Activated CD4-positive, alpha-beta T cell treated with anti-CD3 and anti-CD28 coated beads, Interleukin-10, Interleukin-2, amounts not matched to agents 100 ng/mL and 50 ng/mL, durations not matched to agents 16 hours and 8 hours (primary cell): ENCODE measurements around the gene SORBS1.

ENCODE experiments used
- DNase-seq: peaks from one replicate; pipeline ENCODE4 v3.0.0-alpha.2; 2020

Gene SORBS1

GRCh38 chr10:95282107-95282506 lies 279.1 kb downstream of the SORBS1 start:
- DNase-seq = no peak

GRCh38 chr10:95281206-95281605 lies 280.0 kb downstream of the SORBS1 start:
- no peak for DNase-seq

GRCh38 chr10:95280637-95281036 lies 280.5 kb downstream of the SORBS1 start:
- DNase-seq = no peak

- no peak for DNase-seq
These were observed 281.9 kb downstream of the SORBS1 start for GRCh38 chr10:95279042-95279820.

GRCh38 chr10:95278061-95278988 lies 282.8 kb downstream of the SORBS1 start:
- no peak for DNase-seq

- DNase-seq = no peak
These were observed 283.6 kb downstream of the SORBS1 start for GRCh38 chr10:95277614-95278013.

- DNase-seq = no peak
These were observed 284.0 kb downstream of the SORBS1 start for GRCh38 chr10:95277201-95277570.

GRCh38 chr10:95276367-95277200 lies 284.6 kb downstream of the SORBS1 start:
- DNase-seq = no peak

- DNase-seq = no peak
These were observed 285.3 kb downstream of the SORBS1 start for GRCh38 chr10:95275726-95276366.

GRCh38 chr10:95273393-95274312 lies 287.5 kb downstream of the SORBS1 start:
- no peak for DNase-seq

GRCh38 chr10:95268438-95268837 lies 292.7 kb downstream of the SORBS1 start:
- no peak for DNase-seq

GRCh38 chr10:95267251-95267650 lies 293.9 kb downstream of the SORBS1 start:
- no peak for DNase-seq

- no peak for DNase-seq
These were observed 294.5 kb downstream of the SORBS1 start for GRCh38 chr10:95266674-95267095.

GRCh38 chr10:95265572-95265971 lies 295.6 kb downstream of the SORBS1 start:
- DNase-seq = no peak

GRCh38 chr10:95264227-95265051 lies 296.7 kb downstream of the SORBS1 start:
- no peak for DNase-seq

- DNase-seq = no peak
These were observed 297.3 kb downstream of the SORBS1 start for GRCh38 chr10:95263864-95264226.

GRCh38 chr10:95262763-95263518 lies 298.2 kb downstream of the SORBS1 start:
- no peak for DNase-seq

- DNase-seq = no peak
These were observed 299.2 kb downstream of the SORBS1 start for GRCh38 chr10:95261926-95262325.
